ENCODE measurements around the gene PIGS. TPM values are rescaled to one million over a fixed set of nuclear protein-coding genes. Genes with fewer than 3 reads are reported as not detected.

Gene PIGS
- total and polyA plus RNA-seq, 2 donors (not counting 1 experiment from before 2014, with no cell fraction given) = 44.1 to 55.1 TPM

DNA sequence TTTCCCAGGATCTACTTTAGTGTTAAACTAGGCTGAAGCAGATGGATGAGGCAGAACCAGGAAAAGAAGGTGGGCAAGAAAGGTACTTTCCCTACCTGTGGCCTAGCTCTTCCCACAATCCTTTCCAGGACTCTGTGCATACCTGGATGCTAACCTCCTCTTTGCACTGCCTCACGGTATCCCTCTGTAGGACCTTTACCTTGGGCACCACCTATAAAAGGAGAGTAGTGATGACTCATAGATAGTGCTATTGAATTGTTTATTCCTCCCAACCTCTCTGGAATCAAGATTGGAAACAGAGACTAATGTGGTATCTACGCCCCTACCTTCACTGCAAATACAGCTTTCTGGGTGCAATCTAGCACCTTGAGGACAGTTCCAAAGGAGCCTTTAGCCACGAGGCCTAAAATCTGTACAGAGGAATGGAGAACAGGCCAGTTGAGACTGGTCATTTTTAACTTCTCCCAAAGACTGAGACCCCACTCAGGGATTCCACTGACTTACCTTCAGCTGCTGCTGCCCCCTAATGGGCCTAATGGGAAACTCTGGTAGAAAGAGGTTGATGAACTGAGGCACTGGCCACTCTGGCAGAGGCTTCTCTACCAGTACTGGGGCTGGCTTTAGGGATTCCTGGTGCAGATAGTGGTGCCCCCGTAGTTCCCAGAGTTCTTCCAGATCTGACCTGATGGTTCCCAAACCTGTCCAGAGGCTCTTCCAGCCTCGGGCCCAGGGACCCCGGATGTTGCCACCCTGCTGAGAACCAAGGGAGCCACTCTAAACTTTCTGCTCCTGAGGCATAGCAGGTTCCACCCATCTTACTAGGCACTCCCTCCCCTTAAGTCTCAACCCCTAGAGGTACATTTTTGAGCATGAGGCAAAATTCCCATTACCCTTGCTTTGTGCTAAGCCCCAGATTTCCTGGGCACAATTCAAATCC is 41.9 kb upstream of the PIGS start:
- no peaks in the 10 kb centered on the region for H3K27me3 ChIP-seq (replicated peaks in 1 of 4; ENCODE audit: control extremely low read depth in 1 of 4, control insufficient read depth in 3 of 4, insufficient read depth in 4 of 4, low read length in 3 of 4)
- peaks cover 38% of the 10 kb centered on the region for H3K4me1 Mint-ChIP-seq
- no peaks in the 10 kb centered on the region for H3K27me3 Mint-ChIP-seq
- H3K9ac ChIP-seq (ENCODE audit: low read length) = no peak overlapping the region
- no peaks in the 10 kb centered on the region for H3K79me2 ChIP-seq (ENCODE audit: control insufficient read depth, insufficient read depth, low read length)
- H3K9me3 Mint-ChIP-seq (ENCODE audit: insufficient read depth) = no peaks in the 10 kb centered on the region
- no peak overlapping the region for H3K4me3 ChIP-seq (ENCODE audit: control extremely low read depth in 1 of 5, extremely low read depth in 1 of 5, insufficient read depth in 1 of 5, low read depth in 2 of 5, low read length in 4 of 5)
- WGBS (ENCODE audit: insufficient coverage) = 78% methylated on average over 4 of the region's 6 CpGs
- no peak for TF ChIP-seq EZH2 (IDR thresholded peaks at IDR 0.05; ENCODE audit: borderline replicate concordance, insufficient read depth, low read depth, low read length, poor library complexity, severe bottlenecking)
- TF ChIP-seq, protein P1, sequence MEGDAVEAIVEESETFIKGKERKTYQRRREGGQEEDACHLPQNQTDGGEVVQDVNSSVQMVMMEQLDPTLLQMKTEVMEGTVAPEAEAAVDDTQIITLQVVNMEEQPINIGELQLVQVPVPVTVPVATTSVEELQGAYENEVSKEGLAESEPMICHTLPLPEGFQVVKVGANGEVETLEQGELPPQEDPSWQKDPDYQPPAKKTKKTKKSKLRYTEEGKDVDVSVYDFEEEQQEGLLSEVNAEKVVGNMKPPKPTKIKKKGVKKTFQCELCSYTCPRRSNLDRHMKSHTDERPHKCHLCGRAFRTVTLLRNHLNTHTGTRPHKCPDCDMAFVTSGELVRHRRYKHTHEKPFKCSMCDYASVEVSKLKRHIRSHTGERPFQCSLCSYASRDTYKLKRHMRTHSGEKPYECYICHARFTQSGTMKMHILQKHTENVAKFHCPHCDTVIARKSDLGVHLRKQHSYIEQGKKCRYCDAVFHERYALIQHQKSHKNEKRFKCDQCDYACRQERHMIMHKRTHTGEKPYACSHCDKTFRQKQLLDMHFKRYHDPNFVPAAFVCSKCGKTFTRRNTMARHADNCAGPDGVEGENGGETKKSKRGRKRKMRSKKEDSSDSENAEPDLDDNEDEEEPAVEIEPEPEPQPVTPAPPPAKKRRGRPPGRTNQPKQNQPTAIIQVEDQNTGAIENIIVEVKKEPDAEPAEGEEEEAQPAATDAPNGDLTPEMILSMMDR (IDR thresholded peaks at IDR 0.05) = peak; percentile 82
- H3K4me1 ChIP-seq (ENCODE audit: control insufficient read depth in 2 of 2, insufficient read depth in 2 of 2, low read length in 2 of 2) = peaks cover 22 to 33% of the 10 kb centered on the region in 2 donors
- H3K4me3 Mint-ChIP-seq = no peak overlapping the region
- no peaks in the 10 kb centered on the region for H4K20me1 ChIP-seq (ENCODE audit: control insufficient read depth, insufficient read depth, low read length, poor library complexity, severe bottlenecking)
- peak overlapping the region in 1 of 2 donors; percentile 46 for H3K27ac ChIP-seq (ENCODE audit: low read length in 2 of 2)
- peak; percentile 63 for DNase-seq
- ChIA-PET POLR2A (interaction anchor here (0.5 to 1.0 kb wide), 2 partner anchors 14 to 60 kb away, joined by 3 to 16 read pairs; no protein-coding TSS in a partner anchor), CTCF (interaction anchor here (0.6 to 15.2 kb wide), 23 partner anchors 11 to 177 kb away, joined by 3 to 220 read pairs (median 4); partner anchors contain the start of gene UNC119)
- no peak overlapping the region for H2AFZ ChIP-seq (ENCODE audit: insufficient read depth, low read depth, low read length, poor library complexity, severe bottlenecking)
- peak; percentile 64 for ATAC-seq (ENCODE audit: low read depth)
- intact Hi-C loops (cut with micrococcal nuclease) = no loop called here
- peaks cover 6 to 61% of the 10 kb centered on the region in 2 experiments for H3K36me3 ChIP-seq (replicated peaks in 1 of 2; ENCODE audit: control extremely low read depth in 1 of 2, control insufficient read depth in 1 of 2, extremely low read depth in 1 of 2, insufficient read depth in 2 of 2, low read length in 1 of 2)
- peak overlapping the region; percentile 32 for H3K27ac Mint-ChIP-seq
- H3K4me2 ChIP-seq (replicated peaks; ENCODE audit: low read depth, low read length, poor library complexity, severe bottlenecking) = peak overlapping the region; percentile 16
- H3K9me3 ChIP-seq (ENCODE audit: control extremely low read depth in 1 of 3, control insufficient read depth in 2 of 3, insufficient read depth in 1 of 3, low read length in 2 of 3) = no peaks in the 10 kb centered on the region
